ENCODE data around the gene PGM2L1.

- TF ChIP-seq POLR2A (IDR thresholded peaks at IDR 0.05) (no peak), CTCF (IDR thresholded peaks at IDR 0.05) (no peak)
These were observed 29.2 kb upstream of the PGM2L1 start for GRCh38 chr11:74427384-74427886.
